ENCODE data around the gene E2F6. TPM values are rescaled to one million over a fixed set of nuclear protein-coding genes. Genes with fewer than 3 reads are reported as not detected.

The E2F6 gene
- total and polyA plus RNA-seq, 2 of the 13 experiments (the other 11 are each of a cell fraction or from before 2014, with no cell fraction given) = 27.3 to 36.0 TPM

- TF ChIP-seq ZNF770 (CRISPR knock-in tag; IDR thresholded peaks at IDR 0.05) (peak; percentile 9), HDAC6 (IDR thresholded peaks at IDR 0.05; ENCODE audit: low read depth, low read length) (no peak), ZNF17 (CRISPR knock-in tag; IDR thresholded peaks at IDR 0.05) (peak; percentile 90), ZNF781 (CRISPR knock-in tag; IDR thresholded peaks at IDR 0.05; ENCODE audit: borderline replicate concordance, not compliant biosample characterization) (peak; percentile 100), ZNF788 (CRISPR knock-in tag; IDR thresholded peaks at IDR 0.05; ENCODE audit: borderline replicate concordance) (peak; percentile 99), NFIC (IDR thresholded peaks at IDR 0.05; ENCODE audit: low read length) (no peak), JUND (CRISPR knock-in tag; IDR thresholded peaks at IDR 0.05) (peak; percentile 74), DRAP1 (CRISPR knock-in tag; IDR thresholded peaks at IDR 0.05) (peak; percentile 48; the same call in 1 of the 2 replicates), ZNF7 (CRISPR knock-in tag; IDR thresholded peaks at IDR 0.05) (no peak), ZNF337 (CRISPR knock-in tag; IDR thresholded peaks at IDR 0.05; ENCODE audit: borderline replicate concordance, low read depth) (peak; percentile 93), RELA (CRISPR knock-in tag; IDR thresholded peaks at IDR 0.05) (no peak), ZNF839 (CRISPR knock-in tag; IDR thresholded peaks at IDR 0.05; ENCODE audit: borderline replicate concordance) (peak; percentile 95), E2F1 (CRISPR knock-in tag; IDR thresholded peaks at IDR 0.05) (peak; percentile 97), SAFB2 (CRISPR knock-in tag; IDR thresholded peaks at IDR 0.05; ENCODE audit: borderline replicate concordance, low read depth) (peak; percentile 99), ZNF580 (CRISPR knock-in tag; IDR thresholded peaks at IDR 0.05; ENCODE audit: borderline replicate concordance, low read depth) (peak; percentile 98), FOXO1 (CRISPR knock-in tag; IDR thresholded peaks at IDR 0.05) (peak; percentile 64), ZNF317 (CRISPR knock-in tag; IDR thresholded peaks at IDR 0.05) (peak; percentile 94), ZNF362 (CRISPR knock-in tag; IDR thresholded peaks at IDR 0.05; ENCODE audit: borderline replicate concordance) (peak; percentile 76), RFXAP (CRISPR knock-in tag; IDR thresholded peaks at IDR 0.05; ENCODE audit: borderline replicate concordance) (peak; percentile 97), ZNF678 (CRISPR knock-in tag; IDR thresholded peaks at IDR 0.05) (peak; percentile 99), CSRNP2 (CRISPR knock-in tag; conservative IDR thresholded peaks at IDR 0.05; ENCODE audit: low read depth) (no peak), TEAD2 (CRISPR knock-in tag; IDR thresholded peaks at IDR 0.05) (peak; percentile 92), HNRNPL (IDR thresholded peaks at IDR 0.05; ENCODE audit: low read depth, low read length) (peak; percentile 67; the same call in 1 of the 2 replicates)
Observed at GRCh38 chr2:11465485-11466306, at the start of gene E2F6 (continued).

Measured in HepG2 (cell line).